ENCODE data around the gene PFN3. TPM values are rescaled to one million over a fixed set of nuclear protein-coding genes. Genes with fewer than 3 reads are reported as not detected.
A peak's percentile ranks its signal among the peaks of the same experiment; 100 is the strongest.

The PFN3 gene
- polyA plus RNA-seq, 1 of the 3 experiments (the other 2 are of a cell fraction), result not detected

DNA sequence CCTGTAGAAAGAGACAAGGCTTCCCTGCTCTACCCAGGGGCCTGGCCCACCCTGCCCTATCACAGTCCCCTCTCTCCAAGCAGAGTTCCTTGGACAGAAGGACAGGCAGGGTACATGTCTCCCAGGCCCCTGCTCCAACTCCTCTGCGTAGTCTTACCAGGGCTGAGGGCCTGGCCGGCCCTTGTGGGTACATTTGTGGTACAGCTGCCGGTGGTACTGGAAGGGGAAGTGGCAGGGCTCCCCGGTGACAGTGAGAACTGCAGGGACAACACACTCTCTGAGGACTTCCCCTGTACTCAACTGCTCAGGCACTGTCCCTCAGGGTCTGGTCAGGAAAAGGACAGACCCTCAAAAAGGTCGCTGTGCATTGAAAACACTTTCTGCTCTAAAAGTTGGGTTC, 5.3 kb upstream of the PFN3 start:
- peaks cover 0 to 28% of the 10 kb centered on the region in 2 experiments; a peak in 1 of 4 replicates for H3K4me1 ChIP-seq (ENCODE audit: control insufficient read depth in 1 of 2, insufficient read depth in 2 of 2, low read depth in 1 of 2, low read length in 1 of 2)
- ChIA-PET CTCF (interaction anchor here (1.6 to 9.7 kb wide), 10 partner anchors 10 to 97 kb away, joined by 10 to 375 read pairs (median 92); partner anchors contain the start of genes GRK6, LMAN2, PDLIM7 and PRR7), POLR2A (interaction anchor here (2.3 to 4.6 kb wide), 3 partner anchors 40 to 52 kb away, joined by 8 to 72 read pairs (median 46); partner anchors contain the start of gene PRR7)
- H3K4me3 ChIP-seq (ENCODE audit: low read depth in 2 of 2, low read length in 1 of 2), result no peak overlapping the region
- no peaks in the 10 kb centered on the region for H3K27me3 ChIP-seq (ENCODE audit: insufficient read depth)
- H3F3A ChIP-seq (replicated peaks; ENCODE audit: insufficient read depth), result peaks cover 14% of the 10 kb centered on the region
- no CpG with 5 or more reads among the region's 5 CpGs for WGBS (ENCODE audit: low lambda C conversion rate)
- H3K36me3 ChIP-seq (replicated peaks in 1 of 2; ENCODE audit: control insufficient read depth in 1 of 2, insufficient read depth in 2 of 2, low read length in 1 of 2), result no peaks in the 10 kb centered on the region
- H4K20me1 ChIP-seq (ENCODE audit: insufficient read depth), result no peaks in the 10 kb centered on the region
- DNase-seq, result no peak
- no peaks in the 10 kb centered on the region for H3K79me2 ChIP-seq (ENCODE audit: insufficient read depth)
- no peaks in the 10 kb centered on the region for H3K9me2 ChIP-seq
- no peak overlapping the region for H2AFZ ChIP-seq (ENCODE audit: low read depth)
- H3K27ac ChIP-seq (ENCODE audit: low read depth in 2 of 2, low read length in 1 of 2), result no peak overlapping the region
- no peak overlapping the region for H3K4me2 ChIP-seq
- no peak for TF ChIP-seq NRF1 (IDR thresholded peaks at IDR 0.05; ENCODE audit: low read depth, low read length)
- TF ChIP-seq MXI1 (IDR thresholded peaks at IDR 0.05; ENCODE audit: low read depth, low read length), result no peak
- no peak for TF ChIP-seq FOSL2 (IDR thresholded peaks at IDR 0.05; ENCODE audit: borderline replicate concordance, low read depth)
- no peak for TF ChIP-seq TAF1 (IDR thresholded peaks at IDR 0.05; ENCODE audit: borderline replicate concordance, low read depth, low read length)
- TF ChIP-seq NFIC (IDR thresholded peaks at IDR 0.05; ENCODE audit: borderline replicate concordance), result no peak
- TF ChIP-seq SIN3A (IDR thresholded peaks at IDR 0.05; ENCODE audit: borderline replicate concordance, low read depth, low read length), result no peak
- TF ChIP-seq EP300 (IDR thresholded peaks at IDR 0.05; ENCODE audit: borderline replicate concordance in 1 of 2, low read depth in 1 of 2, low read length in 1 of 2), result no peak
- no peak for TF ChIP-seq RFX5 (IDR thresholded peaks at IDR 0.05; ENCODE audit: low read length)
- no peak for TF ChIP-seq RCOR1 (IDR thresholded peaks at IDR 0.05; ENCODE audit: low read length)
- no peak for TF ChIP-seq FOXJ3 (CRISPR knock-in tag; IDR thresholded peaks at IDR 0.05)
- TF ChIP-seq PBX3 (IDR thresholded peaks at IDR 0.05), result no peak
- no peak for TF ChIP-seq FOXM1 (IDR thresholded peaks at IDR 0.05; ENCODE audit: low read depth)
- no peak for TF ChIP-seq MEF2A (IDR thresholded peaks at IDR 0.05; ENCODE audit: borderline replicate concordance, low read depth)
- no peak for TF ChIP-seq ELF1 (IDR thresholded peaks at IDR 0.05)
- TF ChIP-seq TCF12 (IDR thresholded peaks at IDR 0.05), result no peak
- no peak for TF ChIP-seq CHD2 (IDR thresholded peaks at IDR 0.05; ENCODE audit: low read length, partially characterized antibody)
- no peak for TF ChIP-seq USF1 (IDR thresholded peaks at IDR 0.05; ENCODE audit: borderline replicate concordance, low read depth)
- H3K9ac ChIP-seq, result no peak overlapping the region
- no peaks in the 10 kb centered on the region for H3K9me3 ChIP-seq

GRCh38 chr5:177405312-177405711, 4.9 kb upstream of the PFN3 start:
- Histone ChIP-seq H3K27ac (ENCODE audit: low read depth in 2 of 2, low read length in 1 of 2) (peak overlapping the region in 1 of 2 experiments; percentile 96; a peak in 2 of 4 replicates), H2AFZ (ENCODE audit: low read depth) (peak overlapping the region; percentile 92; the same call in 1 of the 2 replicates), H3K4me2 (0 out of 2 replicates have a peak overlapping the region, but pooled peaks have one; percentile 97), H3K4me3 (ENCODE audit: low read depth in 2 of 2, low read length in 1 of 2) (no peak overlapping the region; a peak in 1 of 4 replicates), H3K9me2 (no peaks in the 10 kb centered on the region), H4K20me1 (ENCODE audit: insufficient read depth) (no peaks in the 10 kb centered on the region), H3K79me2 (ENCODE audit: insufficient read depth) (no peaks in the 10 kb centered on the region), H3K4me1 (ENCODE audit: control insufficient read depth in 1 of 2, insufficient read depth in 2 of 2, low read depth in 1 of 2, low read length in 1 of 2) (peaks cover 0 to 28% of the 10 kb centered on the region in 2 experiments; a peak in 1 of 4 replicates), H3F3A (replicated peaks; ENCODE audit: insufficient read depth) (peaks cover 14% of the 10 kb centered on the region), H3K36me3 (replicated peaks in 1 of 2; ENCODE audit: control insufficient read depth in 1 of 2, insufficient read depth in 2 of 2, low read length in 1 of 2) (no peaks in the 10 kb centered on the region), H3K9ac (no peak overlapping the region), H3K9me3 (no peaks in the 10 kb centered on the region), H3K27me3 (ENCODE audit: insufficient read depth) (no peaks in the 10 kb centered on the region)
- 89% methylated on average over 2 of the region's 2 CpGs for WGBS (ENCODE audit: low lambda C conversion rate)
- CTCF ChIA-PET, result interaction anchor here (1.3 to 9.7 kb wide), 16 partner anchors 10 to 98 kb away, joined by 3 to 375 read pairs (median 30); partner anchors contain the start of genes GRK6, LMAN2, PDLIM7 and PRR7
- no peak for DNase-seq
- POLR2A ChIA-PET, result interaction anchor here (1.2 to 4.6 kb wide), 7 partner anchors 15 to 96 kb away, joined by 3 to 72 read pairs (median 8); partner anchors contain the start of genes LMAN2 and PRR7
- TF ChIP-seq PBX3 (IDR thresholded peaks at IDR 0.05), result no peak
- TF ChIP-seq USF1 (IDR thresholded peaks at IDR 0.05; ENCODE audit: borderline replicate concordance, low read depth), result no peak
- TF ChIP-seq RXRA (IDR thresholded peaks at IDR 0.05; ENCODE audit: borderline replicate concordance, low read depth), result no peak
- no peak for TF ChIP-seq GATA2 (CRISPR knock-in tag; IDR thresholded peaks at IDR 0.05)
- no peak for TF ChIP-seq FOXJ3 (CRISPR knock-in tag; IDR thresholded peaks at IDR 0.05)
- no peak for TF ChIP-seq TCF12 (IDR thresholded peaks at IDR 0.05)
- TF ChIP-seq, protein P1, sequence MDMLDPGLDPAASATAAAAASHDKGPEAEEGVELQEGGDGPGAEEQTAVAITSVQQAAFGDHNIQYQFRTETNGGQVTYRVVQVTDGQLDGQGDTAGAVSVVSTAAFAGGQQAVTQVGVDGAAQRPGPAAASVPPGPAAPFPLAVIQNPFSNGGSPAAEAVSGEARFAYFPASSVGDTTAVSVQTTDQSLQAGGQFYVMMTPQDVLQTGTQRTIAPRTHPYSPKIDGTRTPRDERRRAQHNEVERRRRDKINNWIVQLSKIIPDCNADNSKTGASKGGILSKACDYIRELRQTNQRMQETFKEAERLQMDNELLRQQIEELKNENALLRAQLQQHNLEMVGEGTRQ (IDR thresholded peaks at IDR 0.05; ENCODE audit: borderline replicate concordance, low read depth, low read length), result no peak
- no peak for TF ChIP-seq FOSL2 (IDR thresholded peaks at IDR 0.05; ENCODE audit: borderline replicate concordance, low read depth)
- no peak for TF ChIP-seq MXI1 (IDR thresholded peaks at IDR 0.05; ENCODE audit: low read depth, low read length)
